Measurements from ENCODE around the gene SC5D.

Gene SC5D

GRCh38 chr11:121300972-121301699, 8.6 kb downstream of the SC5D start:
- H3K4me1 ChIP-seq = no peaks in the 10 kb centered on the region
- H3K4me3 ChIP-seq (ENCODE audit: low read depth, low read length) = no peak overlapping the region
- DNase-seq = no peak
- H3K27me3 ChIP-seq = no peaks in the 10 kb centered on the region
- H3K36me3 ChIP-seq = peaks cover 21% of the 10 kb centered on the region
- TF ChIP-seq, protein P1, sequence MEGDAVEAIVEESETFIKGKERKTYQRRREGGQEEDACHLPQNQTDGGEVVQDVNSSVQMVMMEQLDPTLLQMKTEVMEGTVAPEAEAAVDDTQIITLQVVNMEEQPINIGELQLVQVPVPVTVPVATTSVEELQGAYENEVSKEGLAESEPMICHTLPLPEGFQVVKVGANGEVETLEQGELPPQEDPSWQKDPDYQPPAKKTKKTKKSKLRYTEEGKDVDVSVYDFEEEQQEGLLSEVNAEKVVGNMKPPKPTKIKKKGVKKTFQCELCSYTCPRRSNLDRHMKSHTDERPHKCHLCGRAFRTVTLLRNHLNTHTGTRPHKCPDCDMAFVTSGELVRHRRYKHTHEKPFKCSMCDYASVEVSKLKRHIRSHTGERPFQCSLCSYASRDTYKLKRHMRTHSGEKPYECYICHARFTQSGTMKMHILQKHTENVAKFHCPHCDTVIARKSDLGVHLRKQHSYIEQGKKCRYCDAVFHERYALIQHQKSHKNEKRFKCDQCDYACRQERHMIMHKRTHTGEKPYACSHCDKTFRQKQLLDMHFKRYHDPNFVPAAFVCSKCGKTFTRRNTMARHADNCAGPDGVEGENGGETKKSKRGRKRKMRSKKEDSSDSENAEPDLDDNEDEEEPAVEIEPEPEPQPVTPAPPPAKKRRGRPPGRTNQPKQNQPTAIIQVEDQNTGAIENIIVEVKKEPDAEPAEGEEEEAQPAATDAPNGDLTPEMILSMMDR (IDR thresholded peaks at IDR 0.05; ENCODE audit: low read depth, low read length) = no peak
- H3K9me3 ChIP-seq = no peaks in the 10 kb centered on the region

DNA sequence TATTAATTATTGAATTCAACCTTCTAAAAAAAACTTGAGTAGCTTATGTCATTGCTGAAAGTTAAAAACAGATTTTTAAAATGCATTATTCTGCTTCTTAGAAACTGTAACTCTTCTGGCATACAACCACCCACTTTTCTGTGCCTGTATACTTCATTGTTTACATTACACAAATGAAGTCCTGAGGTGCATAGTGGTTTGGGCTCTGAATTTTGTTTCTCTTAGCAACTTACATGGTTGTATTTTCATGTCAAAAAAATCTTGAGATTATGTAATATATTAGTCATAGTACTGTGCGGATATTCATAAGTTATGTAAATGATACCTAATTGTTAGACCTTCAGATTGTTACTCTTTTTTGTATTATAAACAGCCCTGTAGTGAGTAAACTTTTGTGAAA, 12.2 kb downstream of the SC5D start:
- H3K27me3 ChIP-seq = no peaks in the 10 kb centered on the region
- TF ChIP-seq, protein P1 (IDR thresholded peaks at IDR 0.05; ENCODE audit: low read depth, low read length) = no peak
- no peaks in the 10 kb centered on the region for H3K9me3 ChIP-seq
- no peak for DNase-seq
- H3K4me3 ChIP-seq (ENCODE audit: low read depth, low read length) = no peak overlapping the region
- no peaks in the 10 kb centered on the region for H3K4me1 ChIP-seq
- H3K36me3 ChIP-seq = peaks cover 32% of the 10 kb centered on the region

GRCh38 chr11:121308816-121309215, 16.2 kb downstream of the SC5D start:
- no peak for DNase-seq
- no peaks in the 10 kb centered on the region for H3K9me3 ChIP-seq
- H3K27me3 ChIP-seq = no peaks in the 10 kb centered on the region
- H3K36me3 ChIP-seq = peaks cover 28% of the 10 kb centered on the region
- H3K4me3 ChIP-seq (ENCODE audit: low read depth, low read length) = no peak overlapping the region
- H3K4me1 ChIP-seq = no peaks in the 10 kb centered on the region
- TF ChIP-seq, protein P1 (IDR thresholded peaks at IDR 0.05; ENCODE audit: low read depth, low read length) = no peak

DNA sequence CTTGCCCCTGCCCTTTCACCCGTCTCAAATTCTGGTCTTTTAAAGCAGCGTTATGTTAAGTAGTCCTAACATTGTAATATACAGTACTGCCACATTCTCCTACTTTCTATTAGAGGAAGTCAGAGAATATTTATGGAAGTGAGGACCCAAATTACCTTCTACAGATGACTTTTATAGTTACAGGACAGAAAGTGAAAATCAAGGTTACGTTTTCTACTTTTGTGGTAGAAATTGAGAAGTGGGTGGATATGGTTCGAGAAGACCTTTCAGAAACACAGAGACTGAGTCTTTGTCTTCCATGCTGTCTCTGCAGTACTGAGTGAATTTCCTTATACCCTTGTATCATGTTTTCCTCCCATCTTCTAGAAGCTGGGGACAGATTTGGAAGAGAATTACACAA, 17.1 kb downstream of the SC5D start:
- TF ChIP-seq, protein P1 (IDR thresholded peaks at IDR 0.05; ENCODE audit: low read depth, low read length) = no peak
- no peaks in the 10 kb centered on the region for H3K9me3 ChIP-seq
- H3K36me3 ChIP-seq = peaks cover 26% of the 10 kb centered on the region
- no peak overlapping the region for H3K4me3 ChIP-seq (ENCODE audit: low read depth, low read length)
- H3K4me1 ChIP-seq = no peaks in the 10 kb centered on the region
- no peaks in the 10 kb centered on the region for H3K27me3 ChIP-seq
- DNase-seq = no peak

DNA sequence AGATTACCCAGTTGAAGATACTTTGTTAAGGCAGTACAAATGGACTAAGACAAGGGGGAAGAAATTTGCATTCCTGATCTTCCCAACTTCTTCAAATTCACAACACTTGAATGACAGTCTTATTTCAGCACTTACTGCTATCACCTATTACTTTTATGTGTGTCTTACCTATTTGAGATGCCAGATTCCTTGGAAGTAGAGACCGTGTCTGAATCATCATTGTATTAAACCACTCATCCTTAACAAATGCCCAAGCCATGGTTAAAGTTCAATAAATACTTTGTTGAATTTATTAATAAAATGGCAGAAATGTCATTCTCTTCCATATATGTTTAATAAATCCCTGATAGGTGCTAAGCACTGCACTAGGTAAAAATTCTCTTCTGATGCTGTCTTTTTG, 18.3 kb downstream of the SC5D start:
- TF ChIP-seq, protein P1 (IDR thresholded peaks at IDR 0.05; ENCODE audit: low read depth, low read length) = no peak
- no peak for DNase-seq
- H3K4me1 ChIP-seq = no peaks in the 10 kb centered on the region
- peaks cover 17% of the 10 kb centered on the region for H3K36me3 ChIP-seq
- no peaks in the 10 kb centered on the region for H3K9me3 ChIP-seq
- H3K27me3 ChIP-seq = no peaks in the 10 kb centered on the region
- no peak overlapping the region for H3K4me3 ChIP-seq (ENCODE audit: low read depth, low read length)

DNA sequence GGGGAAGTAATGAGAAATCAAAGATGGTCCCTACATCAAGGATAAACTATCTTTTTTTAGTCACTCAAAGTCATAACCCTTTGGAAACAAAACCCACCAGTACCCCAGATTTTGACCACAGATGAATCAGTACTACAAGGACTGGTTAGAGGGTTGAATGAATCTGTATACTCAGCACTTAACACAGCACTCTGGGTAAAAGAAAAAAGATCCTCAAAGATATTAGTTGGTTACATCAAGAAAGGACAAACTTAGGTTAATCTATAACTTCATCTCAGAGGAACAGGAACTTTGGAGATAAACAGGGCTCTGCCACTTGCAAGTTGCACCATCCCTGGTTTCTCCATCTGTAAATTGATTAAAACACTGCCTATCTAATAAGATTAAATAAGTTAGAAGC, 18.8 kb downstream of the SC5D start:
- Histone ChIP-seq H3K36me3 (peaks cover 14% of the 10 kb centered on the region), H3K9me3 (no peaks in the 10 kb centered on the region), H3K4me3 (ENCODE audit: low read depth, low read length) (no peak overlapping the region), H3K27me3 (no peaks in the 10 kb centered on the region), H3K4me1 (no peaks in the 10 kb centered on the region)
- TF ChIP-seq, protein P1 (IDR thresholded peaks at IDR 0.05; ENCODE audit: low read depth, low read length) = no peak
- no peak for DNase-seq
